SK-N-MC (cell line): ENCODE data around the gene LRP10.

Experiments
- DNase-seq: peaks from one replicate; pipeline ENCODE4 v3.0.0-alpha.2; 2011; ENCODE audit warnings: low read depth, low spot score
- H3K27ac ChIP-seq: fragments of 200-600 bp; sonication (generic); 2 replicates; pipeline ENCODE4 v1.5.1; 2016; ENCODE audit warnings: mixed run types
- H3K36me3 ChIP-seq: fragments of 200-600 bp; sonication (generic); 2 replicates; pipeline ENCODE4 v1.6.1; 2017; ENCODE audit warnings: antibody characterized with exemption, low read length, mixed read lengths; ENCODE audit not compliant: insufficient read depth
- H3K4me3 ChIP-seq: fragments of 200-600 bp; sonication (generic); 2 replicates; pipeline ENCODE4 v1.5.1; 2016
- H3K9ac ChIP-seq: fragments of 200-600 bp; sonication (generic); 2 replicates; pipeline ENCODE4 v1.8.0; 2017; ENCODE audit warnings: mixed run types, mixed read lengths; ENCODE audit not compliant: insufficient read length
- H3K9me3 ChIP-seq: fragments of 200-600 bp; sonication (generic); 2 replicates; pipeline ENCODE4 v1.6.1; 2017; ENCODE audit warnings: low read depth, mild to moderate bottlenecking, antibody characterized with exemption, low read length, moderate library complexity, mixed read lengths
- EZH2 ChIP-seq: fragments of 200-600 bp; sonication (generic); IDR thresholded peaks from one replicate; pipeline ENCODE4 v1.6.1; 2017; ENCODE audit warnings: antibody characterized with exemption
- FOXP2 ChIP-seq: optimal IDR thresholded peaks from 2 replicates; pipeline ENCODE3; 2011; ENCODE audit warnings: mild to moderate bottlenecking, moderate library complexity; ENCODE audit not compliant: insufficient read depth; ENCODE audit errors: extremely low read length, control extremely low read depth
- POLR2AphosphoS5 ChIP-seq: IDR thresholded peaks from 2 replicates; pipeline ENCODE4 v1.6.1; 2012; ENCODE audit warnings: mild to moderate bottlenecking, low read depth, low read length, borderline replicate concordance

The LRP10 gene

GRCh38 chr14:22926316-22926715 is 54.8 kb downstream of the LRP10 start:
- no peak overlapping the region for H3K9ac ChIP-seq
- no peak for DNase-seq
- H3K4me3 ChIP-seq = no peak overlapping the region
- TF ChIP-seq FOXP2 (no peak), EZH2 (no peak), POLR2AphosphoS5 (peak; percentile 38; the same call in 1 of the 2 replicates)
- no peaks in the 10 kb centered on the region for H3K9me3 ChIP-seq
- no peak overlapping the region for H3K27ac ChIP-seq
- peaks cover 55% of the 10 kb centered on the region for H3K36me3 ChIP-seq

DNA sequence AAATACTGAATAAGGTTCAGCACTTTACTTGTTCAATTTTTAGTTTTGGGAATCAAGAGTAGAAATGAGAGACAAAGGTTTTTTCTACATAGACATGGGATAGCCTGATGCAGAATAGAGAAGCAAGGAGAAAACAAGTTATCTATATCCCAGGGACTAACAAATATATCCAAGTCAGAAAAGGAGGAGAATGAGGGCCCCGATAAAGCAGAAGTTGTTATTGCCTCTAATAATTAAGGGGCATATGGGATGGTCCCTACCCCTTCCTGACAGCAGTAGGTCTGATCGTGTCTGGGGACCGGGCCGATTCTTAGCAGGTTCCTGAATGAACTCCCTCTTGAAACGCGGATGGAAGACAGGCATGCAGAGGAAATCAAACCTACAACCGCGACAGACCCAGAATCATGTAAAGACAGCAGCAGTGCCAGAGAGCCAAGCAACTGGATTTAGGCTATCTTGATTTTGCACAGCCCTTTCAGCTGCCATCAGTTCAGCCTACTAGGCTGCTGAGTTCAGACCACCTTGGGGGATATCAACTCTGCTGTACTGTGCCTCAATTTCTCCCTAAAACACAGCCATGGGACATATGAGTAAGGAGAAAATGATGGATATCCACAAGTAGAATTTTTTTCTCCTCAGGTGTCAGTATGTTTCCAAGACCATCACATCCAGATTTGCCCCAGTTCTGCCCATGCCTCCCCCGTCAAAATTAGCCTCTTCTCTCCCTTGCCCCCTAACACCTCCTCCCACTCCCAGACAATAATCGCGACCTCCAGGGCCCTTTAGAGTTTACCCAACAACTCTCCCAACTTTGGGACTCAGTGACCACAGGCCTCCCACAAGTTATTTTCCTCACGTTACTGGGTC is 56.9 kb downstream of the LRP10 start:
- H3K9me3 ChIP-seq = no peaks in the 10 kb centered on the region
- peaks cover 39% of the 10 kb centered on the region for H3K36me3 ChIP-seq
- H3K27ac ChIP-seq = peak overlapping the region; percentile 85
- no peak for TF ChIP-seq EZH2
- TF ChIP-seq FOXP2 = no peak
- no peak for TF ChIP-seq POLR2AphosphoS5
- no peak for DNase-seq
- H3K9ac ChIP-seq = peak overlapping the region; percentile 98
- H3K4me3 ChIP-seq = peak overlapping the region; percentile 98

DNA sequence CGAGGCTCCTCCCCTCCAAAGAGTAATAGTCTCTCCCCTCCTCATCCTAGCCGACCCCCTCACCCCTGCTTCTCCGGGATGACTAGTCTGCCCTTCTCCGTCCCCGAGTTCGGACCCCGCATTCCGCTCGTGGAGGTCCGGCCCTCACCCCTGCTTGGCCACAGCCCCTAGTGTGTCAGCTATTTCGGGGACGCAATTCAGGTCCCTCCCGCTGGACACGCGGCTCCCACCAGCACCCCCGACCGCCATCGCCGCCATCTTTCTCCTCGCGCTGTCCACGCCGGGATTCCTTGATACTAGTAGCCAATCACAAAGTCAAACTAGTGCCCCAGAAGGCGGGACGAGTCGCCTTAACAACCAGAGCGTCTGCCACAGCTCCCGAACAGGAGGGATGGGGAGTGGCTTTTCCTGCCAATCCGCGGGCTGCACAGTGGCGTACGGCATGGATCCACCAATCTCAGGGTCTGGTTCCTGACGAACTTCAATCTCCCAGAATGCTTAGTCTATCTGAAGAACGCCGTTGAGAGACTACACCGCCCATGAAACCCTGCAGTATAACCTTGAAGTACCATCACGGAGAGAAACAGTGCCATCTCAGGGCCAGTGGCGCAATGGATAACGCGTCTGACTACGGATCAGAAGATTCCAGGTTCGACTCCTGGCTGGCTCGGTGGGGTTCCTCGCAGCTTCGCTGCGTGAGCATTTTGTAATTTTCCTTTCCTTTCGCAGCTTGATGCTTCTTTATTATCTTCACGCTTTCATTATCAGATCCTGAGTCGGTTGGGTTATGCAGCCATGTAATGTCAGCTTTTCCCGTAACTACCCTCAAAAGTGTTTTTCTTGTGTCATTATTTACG is 57.8 kb downstream of the LRP10 start, which contains the start of gene PRMT5:
PRMT5 (minus strand) TSS at position 273 of the 857 bp plus-strand sequence; CDS start at position 258, 15 bp downstream.
- Histone ChIP-seq H3K9ac (peak within 1 kb of the TSS; percentile 98), H3K4me3 (peak within 1 kb of the TSS; percentile 98), H3K9me3 (no peaks in the 10 kb centered on the region), H3K27ac (peak within 1 kb of the TSS; percentile 92), H3K36me3 (peaks cover 31% of the 10 kb centered on the region)
- TF ChIP-seq EZH2 = no peak
- peak; percentile 45 for TF ChIP-seq FOXP2
- TF ChIP-seq POLR2AphosphoS5 = peak; percentile 95
- peak; percentile 100 for DNase-seq

DNA sequence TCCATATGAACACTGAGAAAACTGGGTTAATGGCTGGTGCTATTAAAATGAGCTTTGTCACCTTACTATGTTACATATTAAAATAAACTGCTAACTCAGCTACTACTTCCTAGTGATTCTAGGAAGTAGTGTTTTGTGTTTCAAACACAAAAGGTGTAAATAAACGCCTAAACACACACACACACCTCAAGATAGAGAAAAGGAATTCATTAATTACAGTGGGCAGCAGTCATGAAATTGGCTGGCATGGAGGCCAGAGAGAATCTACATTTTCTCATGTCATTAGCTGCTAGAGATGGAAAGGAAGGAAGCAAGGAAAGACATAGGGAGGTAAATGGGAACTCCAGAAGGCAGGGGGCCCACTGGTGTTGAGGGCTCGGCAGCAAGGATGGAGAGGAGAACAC is 58.4 kb downstream of the LRP10 start:
- H3K9ac ChIP-seq = peak overlapping the region; percentile 82
- no peak for DNase-seq
- peak overlapping the region; percentile 92 for H3K27ac ChIP-seq
- peak overlapping the region; percentile 98 for H3K4me3 ChIP-seq
- no peaks in the 10 kb centered on the region for H3K9me3 ChIP-seq
- peaks cover 25% of the 10 kb centered on the region for H3K36me3 ChIP-seq
- TF ChIP-seq FOXP2 (no peak), POLR2AphosphoS5 (no peak), EZH2 (no peak)
